Smooth muscle cell (in vitro differentiated cells): ENCODE data around the gene PTPRO. TPM values are rescaled to one million over a fixed set of nuclear protein-coding genes. Genes with fewer than 3 reads are reported as not detected.

ENCODE experiments used
- DNase-seq: peaks from one replicate; lab custom pipeline; 2025; ENCODE audit not compliant: unreplicated experiment; lab: John Stamatoyannopoulos, UW
- H2AFZ ChIP-seq: fragments of 200-600 bp; sonication (generic); 2 replicates; pipeline ENCODE4 v1.6.0; 2016; ENCODE audit warnings: antibody characterized with exemption, low read depth, mild to moderate bottlenecking
- H3F3A ChIP-seq: fragments of 200-600 bp; sonication (generic); 2 replicates; pipeline ENCODE4 v1.6.0; 2017; ENCODE audit warnings: antibody characterized with exemption, low read depth
- H3K27ac ChIP-seq: fragments of 200-600 bp; sonication (generic); 2 replicates; pipeline ENCODE4 v1.5.1; 2016; ENCODE audit warnings: low read depth, mild to moderate bottlenecking
- H3K27me3 ChIP-seq: fragments of 200-600 bp; sonication (generic); 2 replicates; pipeline ENCODE4 v1.6.1; 2016; ENCODE audit warnings: low read depth, mild to moderate bottlenecking
- H3K36me3 ChIP-seq: fragments of 200-600 bp; sonication (generic); 2 replicates; pipeline ENCODE4 v1.5.1; 2016; ENCODE audit warnings: low read depth
- H3K4me1 ChIP-seq: fragments of 200-600 bp; sonication (generic); 2 replicates; pipeline ENCODE4 v1.5.1; 2016; ENCODE audit warnings: low read depth
- H3K4me2 ChIP-seq: fragments of 200-600 bp; sonication (generic); 2 replicates; pipeline ENCODE4 v1.6.0; 2016; ENCODE audit warnings: mild to moderate bottlenecking
- H3K4me3 ChIP-seq: fragments of 200-600 bp; sonication (generic); 2 replicates; pipeline ENCODE4 v1.5.1; 2016; ENCODE audit warnings: mild to moderate bottlenecking
- H3K79me2 ChIP-seq: fragments of 200-600 bp; sonication (generic); 2 replicates; pipeline ENCODE4 v1.6.0; 2016; ENCODE audit warnings: low read depth, mild to moderate bottlenecking
- H3K9ac ChIP-seq: fragments of 200-600 bp; sonication (generic); 2 replicates; pipeline ENCODE4 v1.6.0; 2016; ENCODE audit warnings: low read depth
- H3K9me3 ChIP-seq: fragments of 200-600 bp; sonication (generic); replicated peaks from 2 replicates; pipeline ENCODE4 v1.5.1; 2016; ENCODE audit warnings: low read depth
- H4K20me1 ChIP-seq: fragments of 200-600 bp; sonication (generic); 2 replicates; pipeline ENCODE4 v1.6.0; 2016; ENCODE audit warnings: low read depth
- WGBS: methylation state at CpG from one replicate; pipeline ENCODE4 v1.1.7; 2016; ENCODE audit warnings: low lambda C conversion rate; 5-methylcytosine and 5-hydroxymethylcytosine counted together
- polyA plus RNA-seq: library from polyadenylated mRNA; unstranded; fragments of >200 nt; fragmentation: Nextera tagmentation; extraction: Ambion mirVana; gene quantifications from 2 replicates; pipeline ENCODE4 v1.2.1, GENCODE V29; 2016
- total RNA-seq: library from RNA; depleted of rRNA; stranded (reverse); fragments of >200 nt; gene quantifications from 2 replicates; pipeline ENCODE4 v1.2.3, GENCODE V29; 2014
- TF ChIP-seq, protein P1 (sequence below): fragments of 200-600 bp; sonication (generic); IDR thresholded peaks from 2 replicates; pipeline ENCODE4 v1.5.1; 2017; ENCODE audit warnings: borderline replicate concordance, mild to moderate bottlenecking, antibody characterized with exemption; ENCODE audit not compliant: insufficient read depth, poor library complexity, severe bottlenecking

Gene PTPRO
- total and polyA plus RNA-seq, 2 experiments from 2014 or later: not detected

DNA sequence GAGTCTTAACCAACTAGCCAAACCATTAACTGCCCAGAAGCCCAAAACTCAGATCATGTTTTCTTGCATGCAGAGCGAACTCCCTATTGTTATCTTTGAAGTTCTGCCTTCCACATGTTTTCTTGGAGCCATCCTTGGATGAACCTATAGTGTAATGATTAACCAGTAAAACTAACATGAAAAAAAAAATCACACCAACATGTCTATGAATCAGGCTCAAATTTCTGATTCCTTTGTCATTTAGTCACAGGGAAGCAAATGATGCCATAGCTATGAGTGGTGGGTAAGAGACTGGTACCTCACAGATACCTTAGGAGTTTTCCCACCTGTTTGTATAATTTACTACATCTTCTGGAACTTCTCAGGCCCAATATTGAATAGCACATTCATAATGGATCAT is 70.7 kb downstream of the PTPRO start:
- no peaks in the 10 kb centered on the region for H3K9me3 ChIP-seq
- no peak overlapping the region for H3K4me3 ChIP-seq
- no peaks in the 10 kb centered on the region for H3K36me3 ChIP-seq
- no peaks in the 10 kb centered on the region for H3F3A ChIP-seq
- H3K79me2 ChIP-seq: no peaks in the 10 kb centered on the region
- no peak overlapping the region for H2AFZ ChIP-seq
- DNase-seq: no peak
- 83% methylated on average over 1 of the region's 1 CpG for WGBS
- TF ChIP-seq, protein P1, sequence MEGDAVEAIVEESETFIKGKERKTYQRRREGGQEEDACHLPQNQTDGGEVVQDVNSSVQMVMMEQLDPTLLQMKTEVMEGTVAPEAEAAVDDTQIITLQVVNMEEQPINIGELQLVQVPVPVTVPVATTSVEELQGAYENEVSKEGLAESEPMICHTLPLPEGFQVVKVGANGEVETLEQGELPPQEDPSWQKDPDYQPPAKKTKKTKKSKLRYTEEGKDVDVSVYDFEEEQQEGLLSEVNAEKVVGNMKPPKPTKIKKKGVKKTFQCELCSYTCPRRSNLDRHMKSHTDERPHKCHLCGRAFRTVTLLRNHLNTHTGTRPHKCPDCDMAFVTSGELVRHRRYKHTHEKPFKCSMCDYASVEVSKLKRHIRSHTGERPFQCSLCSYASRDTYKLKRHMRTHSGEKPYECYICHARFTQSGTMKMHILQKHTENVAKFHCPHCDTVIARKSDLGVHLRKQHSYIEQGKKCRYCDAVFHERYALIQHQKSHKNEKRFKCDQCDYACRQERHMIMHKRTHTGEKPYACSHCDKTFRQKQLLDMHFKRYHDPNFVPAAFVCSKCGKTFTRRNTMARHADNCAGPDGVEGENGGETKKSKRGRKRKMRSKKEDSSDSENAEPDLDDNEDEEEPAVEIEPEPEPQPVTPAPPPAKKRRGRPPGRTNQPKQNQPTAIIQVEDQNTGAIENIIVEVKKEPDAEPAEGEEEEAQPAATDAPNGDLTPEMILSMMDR: no peak
- H3K27ac ChIP-seq: no peak overlapping the region
- H3K9ac ChIP-seq: no peak overlapping the region
- H3K4me2 ChIP-seq: no peak overlapping the region
- H4K20me1 ChIP-seq: no peaks in the 10 kb centered on the region
- H3K27me3 ChIP-seq: no peaks in the 10 kb centered on the region
- H3K4me1 ChIP-seq: no peaks in the 10 kb centered on the region

DNA sequence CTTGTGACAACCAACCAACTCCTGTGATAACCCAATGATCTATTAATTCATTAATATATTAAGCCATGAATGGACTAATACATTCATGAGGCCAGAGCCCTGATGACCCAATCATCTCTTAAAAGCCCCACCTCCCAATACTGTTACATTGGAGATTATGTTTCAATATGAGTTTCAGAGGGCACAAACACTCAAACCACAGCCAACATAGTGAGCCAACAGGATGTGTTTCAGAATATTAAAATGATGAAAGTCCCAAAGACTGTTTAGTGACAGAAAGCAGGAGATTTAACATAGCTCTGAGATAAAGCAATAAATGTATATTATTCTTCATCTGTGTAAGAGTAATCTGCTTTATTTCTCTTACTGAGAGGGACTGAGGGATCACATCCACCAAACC is 71.7 kb downstream of the PTPRO start:
- Histone ChIP-seq H3K27ac (no peak overlapping the region), H3K4me3 (no peak overlapping the region), H3K79me2 (no peaks in the 10 kb centered on the region), H3K4me1 (no peaks in the 10 kb centered on the region), H2AFZ (no peak overlapping the region), H3K36me3 (no peaks in the 10 kb centered on the region), H3F3A (no peaks in the 10 kb centered on the region), H3K9me3 (no peaks in the 10 kb centered on the region), H3K4me2 (no peak overlapping the region), H3K27me3 (no peaks in the 10 kb centered on the region), H3K9ac (no peak overlapping the region), H4K20me1 (no peaks in the 10 kb centered on the region)
- TF ChIP-seq, protein P1: no peak
- DNase-seq: no peak

DNA sequence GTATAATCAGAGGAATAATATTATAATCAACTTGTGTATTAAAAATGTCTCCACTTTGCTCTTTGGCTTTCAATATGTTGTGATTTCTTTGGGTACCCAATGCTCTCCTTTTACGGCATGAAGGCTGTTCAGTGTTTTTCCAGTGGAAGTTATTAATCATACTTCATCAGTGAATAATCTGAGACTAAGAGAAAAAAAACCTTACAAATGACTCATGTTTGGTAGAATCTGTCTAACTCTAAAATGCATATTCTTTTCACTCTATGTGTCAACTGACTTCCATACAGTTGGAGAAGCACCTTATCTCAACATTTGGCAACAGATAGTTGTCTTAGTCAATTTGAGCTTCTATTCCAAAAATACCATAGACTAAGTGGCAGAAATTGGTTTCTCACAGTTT is 82.2 kb downstream of the PTPRO start:
- Histone ChIP-seq H3K27me3 (no peaks in the 10 kb centered on the region), H2AFZ (no peak overlapping the region), H3K4me3 (no peak overlapping the region), H3K79me2 (no peaks in the 10 kb centered on the region), H3K4me2 (no peak overlapping the region), H3F3A (no peaks in the 10 kb centered on the region), H3K9me3 (no peaks in the 10 kb centered on the region), H3K36me3 (no peaks in the 10 kb centered on the region), H3K4me1 (no peaks in the 10 kb centered on the region), H3K27ac (no peak overlapping the region), H3K9ac (no peak overlapping the region), H4K20me1 (no peaks in the 10 kb centered on the region)
- DNase-seq: no peak
- TF ChIP-seq, protein P1: no peak
- 8% methylated on average over 1 of the region's 1 CpG for WGBS

DNA sequence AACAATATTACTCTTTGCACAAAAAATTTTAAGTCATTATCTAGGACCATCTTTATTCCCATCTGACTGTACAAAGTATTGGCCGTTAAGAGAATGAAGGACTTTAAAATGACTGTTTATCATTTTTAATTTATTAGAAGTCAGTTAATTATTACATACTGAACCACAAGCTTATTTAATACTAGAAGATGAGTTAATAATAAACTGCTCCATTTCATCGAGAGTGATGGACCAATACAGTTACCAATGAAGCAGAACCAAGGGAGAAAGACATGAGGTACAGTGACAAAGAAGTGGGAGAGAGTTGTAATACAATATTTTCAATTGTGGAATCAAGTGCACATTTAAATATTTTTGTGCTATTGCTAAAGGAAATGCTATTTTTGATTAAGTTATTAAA is 83.3 kb downstream of the PTPRO start:
- no peak overlapping the region for H3K27ac ChIP-seq
- no peaks in the 10 kb centered on the region for H3F3A ChIP-seq
- H4K20me1 ChIP-seq: no peaks in the 10 kb centered on the region
- no peaks in the 10 kb centered on the region for H3K36me3 ChIP-seq
- H3K9ac ChIP-seq: no peak overlapping the region
- no peaks in the 10 kb centered on the region for H3K9me3 ChIP-seq
- H3K27me3 ChIP-seq: no peaks in the 10 kb centered on the region
- H3K4me3 ChIP-seq: no peak overlapping the region
- no peaks in the 10 kb centered on the region for H3K4me1 ChIP-seq
- WGBS: 90% methylated on average over 2 of the region's 2 CpGs
- no peak overlapping the region for H2AFZ ChIP-seq
- no peak for DNase-seq
- TF ChIP-seq, protein P1: no peak
- H3K4me2 ChIP-seq: no peak overlapping the region
- H3K79me2 ChIP-seq: no peaks in the 10 kb centered on the region
